Stimulated activated CD8-positive, alpha-beta memory T cell treated with anti-CD3 and anti-CD28 coated beads, Interleukin-4, amount 100 ng/mL, for 24 hours (primary cell): Measurements from ENCODE around the gene GALNT15.
A peak's percentile ranks its signal among the peaks of the same experiment; 100 is the strongest.

Experiments used
- DNase-seq: peaks from one replicate; pipeline ENCODE4 v3.0.0-alpha.2; 2020; ENCODE audit warnings: low read depth

Gene GALNT15

GRCh38 chr3:16229681-16230080 is 55.2 kb downstream of the GALNT15 start:
- DNase-seq: no peak

GRCh38 chr3:16231983-16232382 is 57.5 kb downstream of the GALNT15 start:
- no peak for DNase-seq

GRCh38 chr3:16233806-16234205 is 59.3 kb downstream of the GALNT15 start:
- no peak for DNase-seq

GRCh38 chr3:16234281-16234680 is 59.8 kb downstream of the GALNT15 start:
- DNase-seq: no peak

GRCh38 chr3:16236030-16236639 is 61.7 kb downstream of the GALNT15 start:
- no peak for DNase-seq

GRCh38 chr3:16236856-16237393 is 62.4 kb downstream of the GALNT15 start:
- no peak for DNase-seq

GRCh38 chr3:16239086-16239770 is 64.7 kb downstream of the GALNT15 start:
- no peak for DNase-seq

- DNase-seq: no peak
Observed at GRCh38 chr3:16239780-16240179, 65.3 kb downstream of the GALNT15 start.

- no peak for DNase-seq
Observed at GRCh38 chr3:16240229-16241023, 65.9 kb downstream of the GALNT15 start.

GRCh38 chr3:16241225-16241624 is 66.7 kb downstream of the GALNT15 start:
- no peak for DNase-seq

GRCh38 chr3:16242177-16242576 is 67.7 kb downstream of the GALNT15 start:
- no peak for DNase-seq

GRCh38 chr3:16243706-16244490 is 69.4 kb downstream of the GALNT15 start:
- DNase-seq: no peak

GRCh38 chr3:16245609-16246008 is 71.1 kb downstream of the GALNT15 start:
- no peak for DNase-seq

GRCh38 chr3:16247282-16248061 is 73.0 kb downstream of the GALNT15 start:
- DNase-seq: peak; percentile 58

- DNase-seq: no peak
Observed at GRCh38 chr3:16248556-16248955, 74.1 kb downstream of the GALNT15 start.

GRCh38 chr3:16249336-16249735 is 74.9 kb downstream of the GALNT15 start:
- no peak for DNase-seq

GRCh38 chr3:16249886-16250285 is 75.4 kb downstream of the GALNT15 start:
- no peak for DNase-seq

- DNase-seq: no peak
Observed at GRCh38 chr3:16251316-16252085, 77.0 kb downstream of the GALNT15 start.

- DNase-seq: no peak
Observed at GRCh38 chr3:16252243-16252978, 77.9 kb downstream of the GALNT15 start.

- no peak for DNase-seq
Observed at GRCh38 chr3:16252988-16253387, 78.5 kb downstream of the GALNT15 start.
